Panc1 (cell line): ENCODE data around the gene PRPF39.

Source experiments
- CTCF ChIP-seq: fragments of 450-650 bp; IDR thresholded peaks from 2 replicates; pipeline ENCODE4 v1.5.1; 2017; ENCODE audit warnings: mild to moderate bottlenecking
- POLR2AphosphoS5 ChIP-seq: IDR thresholded peaks from 2 replicates; pipeline ENCODE4 v1.6.1; 2012; ENCODE audit warnings: mild to moderate bottlenecking, low read depth, low read length, moderate library complexity

- no peak for TF ChIP-seq CTCF
- TF ChIP-seq POLR2AphosphoS5: no peak
These were observed 36.2 kb downstream of the PRPF39 start for GRCh38 chr14:45120096-45120495.
